ENCODE results near the gene SUN2. TPM values are rescaled to one million over a fixed set of nuclear protein-coding genes. Genes with fewer than 3 reads are reported as not detected.

The SUN2 gene
- polyA plus RNA-seq, 3 donors = 95.8 to 159 (median 97.8) TPM

- intact Hi-C loops (cut with micrococcal nuclease) = no loop called here
- peaks cover 0 to 2% (median 0%) of the 10 kb centered on the region in 3 donors for H3K27me3 Mint-ChIP-seq (ENCODE audit: low read depth in 3 of 3)
- Histone ChIP-seq H3K4me1 (ENCODE audit: control insufficient read depth in 1 of 2, insufficient read depth in 2 of 2, low read length in 2 of 2) (no peaks in the 10 kb centered on the region), H3K4me2 (replicated peaks; ENCODE audit: extremely low read depth, low read length, poor library complexity, severe bottlenecking) (no peak overlapping the region), H3K27ac (ENCODE audit: low read depth in 1 of 2, low read length in 2 of 2) (no peak overlapping the region), H3K36me3 (replicated peaks in 1 of 2; ENCODE audit: control insufficient read depth in 1 of 2, insufficient read depth in 2 of 2, low read length in 2 of 2) (peaks cover 3 to 7% of the 10 kb centered on the region in 2 donors), H3K27me3 (ENCODE audit: control insufficient read depth in 2 of 2, insufficient read depth in 2 of 2, low read length in 2 of 2) (no peaks in the 10 kb centered on the region), H3K9me3 (replicated peaks in 1 of 2; ENCODE audit: control insufficient read depth in 1 of 2, insufficient read depth in 1 of 2, low read length in 2 of 2) (no peaks in the 10 kb centered on the region), H2AFZ (ENCODE audit: insufficient read depth, low read depth, low read length, poor library complexity, severe bottlenecking) (no peak overlapping the region), H3K9ac (ENCODE audit: insufficient read depth, low read length, poor library complexity, severe bottlenecking) (no peak overlapping the region), H4K20me1 (ENCODE audit: insufficient read depth, low read length) (no peaks in the 10 kb centered on the region), H3K4me3 (replicated peaks in 1 of 3; ENCODE audit: low read depth in 2 of 3, low read length in 3 of 3) (no peak overlapping the region), H3K79me2 (ENCODE audit: insufficient read depth, low read length) (no peaks in the 10 kb centered on the region)
- no peak for DNase-seq
- TF ChIP-seq CTCF (IDR thresholded peaks at IDR 0.05) = no peak
- peaks cover 9 to 10% of the 10 kb centered on the region in 2 donors for H3K36me3 Mint-ChIP-seq
- 85% methylated on average over 7 of the region's 11 CpGs for WGBS (ENCODE audit: insufficient coverage)
- H3K4me3 Mint-ChIP-seq = no peak overlapping the region
- peak overlapping the region in 1 of 7 donors; percentile 32 for H3K27ac Mint-ChIP-seq
- peaks cover 0 to 3% (median 0%) of the 10 kb centered on the region in 7 donors for H3K9me3 Mint-ChIP-seq
- H3K4me1 Mint-ChIP-seq = no peaks in the 10 kb centered on the region
Observed at GRCh38 chr22:38774496-38775166, 18.8 kb upstream of the SUN2 start.

DNA sequence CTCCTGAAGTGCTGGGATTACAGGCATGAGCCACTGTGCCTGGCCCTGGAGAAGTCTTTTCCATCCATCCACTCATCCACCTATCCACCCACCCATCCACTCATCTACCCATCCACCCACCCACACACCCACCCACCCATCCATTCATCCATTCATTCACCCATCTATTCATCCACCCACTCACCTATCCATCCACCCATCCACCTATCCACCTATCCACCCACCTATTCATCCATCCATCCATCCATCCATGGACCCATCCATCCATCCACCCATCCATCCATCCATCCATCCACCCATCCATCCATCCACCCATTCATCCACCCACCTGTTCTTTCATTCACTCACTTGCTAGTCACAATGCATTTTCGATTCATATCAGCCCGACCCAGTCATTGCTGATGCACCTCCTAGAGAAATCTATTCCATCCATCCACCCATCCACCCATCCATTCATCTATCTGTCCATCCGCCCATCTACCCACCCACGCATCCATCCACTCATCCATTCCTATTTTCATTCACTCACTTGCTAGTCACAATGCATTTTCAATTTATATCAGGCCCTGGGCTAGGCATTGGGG lies 17.7 kb upstream of the SUN2 start:
- intact Hi-C loops (cut with micrococcal nuclease) = no loop called here

More for the DNA sequence above, 17.7 kb upstream of the SUN2 start:
- Histone ChIP-seq H3K4me2 (replicated peaks; ENCODE audit: extremely low read depth, low read length, poor library complexity, severe bottlenecking) (no peak overlapping the region), H3K79me2 (ENCODE audit: insufficient read depth, low read length) (no peaks in the 10 kb centered on the region), H3K36me3 (replicated peaks in 1 of 2; ENCODE audit: control insufficient read depth in 1 of 2, insufficient read depth in 2 of 2, low read length in 2 of 2) (no peaks in the 10 kb centered on the region), H3K9ac (ENCODE audit: insufficient read depth, low read length, poor library complexity, severe bottlenecking) (no peak overlapping the region), H2AFZ (ENCODE audit: insufficient read depth, low read depth, low read length, poor library complexity, severe bottlenecking) (no peak overlapping the region), H3K27me3 (ENCODE audit: control insufficient read depth in 2 of 2, insufficient read depth in 2 of 2, low read length in 2 of 2) (no peaks in the 10 kb centered on the region), H3K4me3 (replicated peaks in 1 of 3; ENCODE audit: low read depth in 2 of 3, low read length in 3 of 3) (no peak overlapping the region), H3K27ac (ENCODE audit: low read depth in 1 of 2, low read length in 2 of 2) (no peak overlapping the region), H4K20me1 (ENCODE audit: insufficient read depth, low read length) (no peaks in the 10 kb centered on the region), H3K9me3 (replicated peaks in 1 of 2; ENCODE audit: control insufficient read depth in 1 of 2, insufficient read depth in 1 of 2, low read length in 2 of 2) (no peaks in the 10 kb centered on the region), H3K4me1 (ENCODE audit: control insufficient read depth in 1 of 2, insufficient read depth in 2 of 2, low read length in 2 of 2) (no peaks in the 10 kb centered on the region)
- no peak for DNase-seq
- Mint-ChIP-seq H3K36me3 (peaks cover 2 to 3% of the 10 kb centered on the region in 2 donors), H3K4me1 (peaks cover 4% of the 10 kb centered on the region), H3K9me3 (peaks cover 0 to 3% (median 0%) of the 10 kb centered on the region in 7 donors), H3K4me3 (no peak overlapping the region), H3K27ac (no peak overlapping the region), H3K27me3 (ENCODE audit: low read depth in 3 of 3) (peaks cover 0 to 1% (median 0%) of the 10 kb centered on the region in 3 donors)
- WGBS (ENCODE audit: insufficient coverage) = 96% methylated on average over 2 of the region's 4 CpGs
- TF ChIP-seq CTCF (IDR thresholded peaks at IDR 0.05) = no peak
